IPS DF 19.7 (cell line): Measurements from ENCODE around the gene HACD3.
"Not testable (repeated sequence)": the region's sequence is repeated elsewhere in the genome, so short reads cannot be mapped to it uniquely, and the experiment has no call there.

Source experiments
- DNase-seq: peaks from one replicate; pipeline ENCODE4 v3.0.0-alpha.2; 2013; ENCODE audit warnings: low read depth, low spot score

The HACD3 gene

DNA sequence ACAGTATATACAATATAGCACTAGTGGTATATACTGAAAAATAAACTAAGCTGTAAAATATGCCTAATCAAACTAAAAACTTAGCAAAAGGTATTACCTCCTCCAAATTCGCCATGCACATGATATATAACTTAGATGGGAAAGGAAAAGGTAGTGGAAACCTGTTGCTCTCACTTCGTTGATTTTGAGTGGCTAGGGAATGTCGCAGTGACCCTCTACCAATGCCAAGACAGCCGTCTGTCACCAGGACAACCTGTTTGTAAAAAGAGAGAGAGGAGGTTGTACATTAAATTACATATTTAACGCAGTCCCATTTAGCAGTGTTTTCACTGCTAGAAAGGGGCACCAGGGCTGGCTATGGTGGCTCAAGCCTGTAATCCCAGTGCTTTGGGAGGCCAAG lies 69.4 kb downstream of the HACD3 start:
- DNase-seq, result no peak

DNA sequence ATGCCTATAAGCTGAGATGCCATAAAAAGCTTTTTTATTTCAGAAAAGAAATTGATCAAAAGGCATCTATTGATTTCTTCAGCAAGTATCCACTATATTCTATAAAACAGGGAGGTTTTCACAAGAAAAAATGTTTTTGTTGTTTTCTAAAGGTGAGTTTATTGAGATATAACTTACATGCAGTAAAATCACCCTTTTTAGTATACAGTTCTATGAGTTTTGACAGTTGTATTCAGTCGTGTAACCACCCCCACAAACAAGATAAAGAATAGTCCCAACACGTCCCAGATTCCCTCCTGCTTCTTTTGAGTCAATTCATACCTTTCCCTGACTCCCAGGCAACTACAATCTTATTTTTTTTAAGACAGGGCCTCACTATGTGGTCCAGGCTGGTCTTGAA lies 72.9 kb downstream of the HACD3 start:
- DNase-seq, result no peak

DNA sequence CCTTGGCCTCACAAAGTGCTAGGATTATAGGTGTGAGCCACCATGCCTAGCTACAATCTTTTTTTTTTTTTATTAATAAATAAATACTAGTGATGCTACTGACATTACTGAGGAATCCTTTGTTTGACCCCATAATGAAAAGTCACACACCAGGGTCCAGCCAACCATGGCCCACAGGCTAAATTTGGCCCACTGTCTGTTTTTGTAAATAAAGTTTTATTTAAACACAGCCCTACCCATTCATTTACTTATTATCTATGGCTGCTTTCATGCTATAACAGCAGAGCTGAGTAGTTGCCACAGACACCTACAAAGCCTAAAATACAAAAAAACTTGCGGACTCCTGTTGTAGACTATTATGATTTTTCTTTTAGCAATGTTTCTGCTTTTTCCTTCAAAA lies 73.3 kb downstream of the HACD3 start:
- no peak for DNase-seq

DNA sequence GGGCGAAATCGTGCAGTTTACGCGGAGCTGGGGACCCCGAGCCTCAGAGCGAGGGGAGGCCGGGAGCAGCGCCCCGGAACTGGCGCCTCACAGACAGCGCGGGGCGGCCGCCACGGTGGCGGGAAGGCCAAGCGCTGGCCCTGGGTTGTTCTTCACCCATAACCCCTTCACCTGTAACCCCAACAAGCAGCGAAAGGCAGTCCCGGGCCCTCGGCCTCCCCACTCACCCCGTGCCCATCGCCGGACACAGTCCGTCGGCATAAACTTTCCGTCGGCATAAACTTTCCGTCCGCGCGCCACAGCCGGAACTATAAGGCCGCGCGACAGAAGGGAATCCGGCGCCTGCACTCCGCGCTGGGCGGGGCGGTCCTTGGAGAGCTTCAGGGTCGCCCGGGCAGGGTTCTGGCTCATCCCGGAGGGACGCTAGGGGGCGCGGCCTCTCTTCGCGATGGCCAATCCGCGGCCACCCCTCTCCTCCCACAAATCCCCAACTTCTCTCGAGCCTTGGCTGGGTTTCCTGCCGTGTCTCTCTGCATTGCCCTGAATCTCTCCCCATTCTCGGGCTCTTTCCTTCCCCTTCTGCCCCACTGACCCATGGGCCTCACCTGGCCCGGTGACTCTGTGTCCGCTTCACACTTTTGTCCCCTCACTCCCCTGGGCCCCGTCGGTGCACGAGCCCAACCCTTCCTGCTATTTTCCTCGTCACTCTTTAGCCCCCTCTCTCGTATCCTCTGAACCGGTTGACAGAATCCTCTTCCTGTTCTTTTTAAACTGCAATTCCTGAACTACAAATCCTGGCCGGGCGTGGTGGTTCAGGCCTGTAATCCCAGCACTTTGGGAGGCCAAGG lies 80.8 kb downstream of the HACD3 start, which contains the start of gene INTS14:
Gene INTS14, minus strand, starts transcription at position 261 of the 848 bp plus-strand sequence. CDS start 3,751 bp downstream, outside the sequence.
- peak; percentile 78 for DNase-seq

DNA sequence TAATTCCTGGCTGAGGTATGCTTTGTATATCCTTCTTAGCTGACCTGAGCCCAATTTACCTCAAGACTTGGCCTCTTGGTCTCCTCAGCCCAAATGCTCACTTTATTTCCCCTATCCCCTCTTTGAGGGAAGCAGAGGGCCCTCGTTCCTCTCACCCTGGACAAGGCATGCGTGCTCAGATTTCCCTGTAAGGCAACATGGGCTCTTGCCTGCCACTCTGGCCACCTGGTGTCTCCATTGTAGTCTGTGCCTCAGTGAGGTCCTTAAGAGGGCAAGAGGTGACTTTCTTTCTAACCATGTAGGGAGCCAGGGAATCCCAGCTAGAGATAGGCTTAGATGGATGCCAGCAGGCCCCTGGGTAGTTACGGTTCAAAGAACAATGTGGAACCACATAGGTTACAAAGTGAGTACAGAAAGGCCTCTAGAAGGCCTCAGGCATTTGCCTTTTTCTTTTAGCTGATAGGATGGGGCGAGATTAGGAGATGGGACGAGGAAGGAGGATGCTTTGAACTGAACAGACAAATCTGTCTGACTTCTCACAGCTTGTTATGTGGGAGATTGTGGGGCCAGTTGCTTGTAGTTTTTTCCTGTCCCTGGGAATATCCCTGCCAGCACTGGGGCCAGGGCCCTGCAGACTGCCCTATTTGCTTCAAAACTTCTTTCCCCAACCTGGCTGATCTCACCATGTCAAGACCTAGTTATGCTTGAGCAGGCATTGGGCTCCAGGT lies 81.8 kb downstream of the HACD3 start:
- no peak for DNase-seq

DNA sequence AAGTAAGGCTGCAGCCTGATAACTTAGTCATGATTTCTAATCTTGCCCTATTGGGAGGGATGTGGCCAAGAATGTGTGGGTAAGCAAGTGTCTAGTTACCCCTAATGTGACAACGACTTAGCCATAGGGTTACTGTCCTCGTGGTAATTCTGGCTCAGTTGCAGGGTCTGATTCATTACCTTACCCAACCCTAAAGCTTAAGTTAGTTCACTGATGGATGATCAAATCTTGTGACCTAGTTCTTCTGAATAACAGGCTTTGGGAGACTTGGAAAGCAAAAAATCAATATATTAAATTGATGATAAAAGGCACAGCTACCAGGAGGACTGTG lies 82.3 kb downstream of the HACD3 start:
- DNase-seq, result no peak

DNA sequence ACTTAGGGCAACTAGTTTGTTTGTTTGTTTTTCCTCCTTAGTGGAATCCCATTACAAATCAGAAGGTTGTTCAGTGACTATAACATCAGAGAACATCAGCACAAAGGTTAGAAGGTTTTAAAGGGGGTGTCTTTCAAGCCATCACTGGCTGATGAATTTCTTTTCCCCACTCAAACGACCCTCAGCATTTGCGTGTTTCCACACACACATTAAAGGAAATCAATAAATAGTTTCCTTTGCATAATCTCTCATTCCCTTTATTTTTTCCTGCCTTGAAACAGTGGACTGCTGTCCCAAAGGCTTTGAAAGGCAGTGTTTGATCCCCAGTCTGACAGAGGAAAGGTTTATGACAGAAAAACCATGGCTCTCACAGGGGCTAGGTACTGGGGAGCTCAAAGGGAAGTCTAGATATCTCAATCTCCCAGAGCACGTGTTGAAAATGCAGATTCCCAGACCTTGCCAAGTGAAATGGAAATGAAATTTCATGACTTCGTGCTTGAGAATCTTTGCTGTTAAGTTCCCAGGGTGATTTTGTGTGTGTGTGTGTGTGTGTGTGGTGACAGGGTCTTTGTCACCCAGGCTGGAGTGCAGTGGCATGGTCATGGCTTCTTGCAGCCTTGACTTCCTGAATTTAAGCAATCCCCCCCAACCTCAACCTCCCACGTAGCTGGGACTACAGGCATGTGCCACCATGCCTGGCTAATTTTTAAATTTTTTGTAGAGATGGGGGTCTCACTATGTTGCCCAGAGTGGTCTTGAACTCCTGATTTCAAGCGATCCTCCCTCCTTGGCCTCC lies 82.9 kb downstream of the HACD3 start:
- no peak for DNase-seq

DNA sequence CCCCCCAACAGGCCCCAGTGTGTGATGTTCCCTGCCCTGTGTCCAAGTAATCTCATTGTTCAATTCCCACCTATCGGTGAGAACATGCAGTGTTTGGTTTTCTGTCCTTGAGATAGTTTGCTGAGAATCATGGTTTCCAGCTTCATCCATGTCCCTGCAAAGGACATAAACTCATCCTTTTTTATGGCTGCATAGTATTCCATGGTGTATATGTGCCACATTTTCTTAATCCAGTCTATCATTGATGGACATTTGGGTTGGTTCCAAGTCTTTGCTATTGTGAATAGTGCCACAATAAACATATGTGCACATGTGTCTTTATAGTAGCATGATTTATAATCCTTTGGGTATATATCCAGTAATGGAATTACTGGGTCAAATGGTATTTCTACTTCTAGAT lies 85.6 kb downstream of the HACD3 start:
- not testable (repeated sequence) for DNase-seq

DNA sequence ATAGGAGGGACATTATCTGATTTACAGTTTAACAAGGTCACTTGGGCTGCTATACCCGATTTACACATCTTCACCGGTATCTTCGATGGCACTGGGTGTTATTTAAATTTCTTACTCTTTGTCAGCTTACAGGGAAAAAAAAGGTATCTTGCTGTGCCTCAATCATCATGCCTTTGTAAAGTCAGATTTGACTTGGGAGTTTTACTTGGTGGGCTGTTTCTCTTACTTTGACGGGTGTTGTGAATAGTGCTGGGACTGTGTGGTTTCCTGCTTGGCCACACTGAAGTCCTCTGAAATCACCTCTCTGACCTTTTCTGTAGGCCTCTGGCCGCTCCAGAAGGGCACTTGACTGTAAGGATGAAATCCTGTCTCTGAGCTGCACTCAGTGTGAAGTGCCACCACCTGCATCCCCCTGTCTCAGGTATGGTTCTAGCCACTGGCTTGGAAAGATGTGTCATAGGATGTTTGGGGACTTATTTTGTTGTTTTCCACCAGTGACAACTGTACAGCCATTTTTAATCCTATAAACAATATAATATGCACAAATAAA lies 88.4 kb downstream of the HACD3 start:
- DNase-seq, result no peak

DNA sequence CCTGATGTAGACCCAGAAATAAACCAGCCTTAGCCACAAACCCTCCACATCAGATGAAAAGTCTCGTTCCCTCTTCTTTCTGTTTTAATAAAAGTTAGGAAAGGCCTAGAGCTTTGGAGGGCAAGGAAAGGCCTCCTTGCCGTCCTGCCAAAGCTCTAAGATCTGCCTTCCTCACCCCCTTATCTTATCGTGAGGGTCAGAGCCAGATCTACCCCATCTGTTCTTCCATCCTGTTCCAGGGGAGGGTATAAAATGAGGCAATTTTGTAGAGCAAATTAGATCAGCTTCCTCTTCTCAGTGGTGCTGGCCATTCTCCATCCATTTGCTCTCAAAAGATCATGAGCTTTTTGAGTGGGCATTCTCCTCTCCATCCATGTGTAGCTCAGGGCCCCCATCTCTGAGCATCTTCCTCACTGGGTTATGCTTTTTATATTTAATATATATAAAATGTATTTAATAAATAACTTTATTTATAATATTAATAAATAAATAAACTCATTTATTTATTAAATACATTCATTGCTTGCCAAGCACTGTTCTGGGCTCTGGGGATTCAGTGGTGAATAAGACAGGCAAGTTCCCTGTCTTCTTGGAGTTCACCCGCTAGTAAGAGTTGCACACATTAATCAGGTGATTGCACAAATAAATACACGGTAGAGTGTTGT lies 89.5 kb downstream of the HACD3 start:
- DNase-seq, result no peak

DNA sequence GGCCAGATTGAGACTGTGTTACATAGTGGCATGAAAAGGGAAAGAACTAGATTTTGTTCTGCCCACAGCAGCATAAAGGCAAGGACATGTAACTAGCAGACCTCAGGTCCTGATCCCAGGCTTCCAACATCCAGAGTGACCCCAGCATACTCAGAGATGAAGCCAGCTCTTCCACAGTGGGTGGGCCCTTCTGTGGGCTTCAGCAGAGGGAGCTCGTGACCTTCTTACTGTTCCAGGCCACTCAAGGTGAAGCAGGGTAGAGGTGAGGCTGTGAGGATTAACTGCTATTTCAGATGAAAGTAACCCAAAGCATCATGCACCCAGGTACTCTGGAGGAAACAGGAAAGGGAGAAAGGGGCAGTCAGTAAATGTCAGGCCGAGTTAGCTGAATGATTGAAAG lies 90.6 kb downstream of the HACD3 start:
- DNase-seq, result no peak

DNA sequence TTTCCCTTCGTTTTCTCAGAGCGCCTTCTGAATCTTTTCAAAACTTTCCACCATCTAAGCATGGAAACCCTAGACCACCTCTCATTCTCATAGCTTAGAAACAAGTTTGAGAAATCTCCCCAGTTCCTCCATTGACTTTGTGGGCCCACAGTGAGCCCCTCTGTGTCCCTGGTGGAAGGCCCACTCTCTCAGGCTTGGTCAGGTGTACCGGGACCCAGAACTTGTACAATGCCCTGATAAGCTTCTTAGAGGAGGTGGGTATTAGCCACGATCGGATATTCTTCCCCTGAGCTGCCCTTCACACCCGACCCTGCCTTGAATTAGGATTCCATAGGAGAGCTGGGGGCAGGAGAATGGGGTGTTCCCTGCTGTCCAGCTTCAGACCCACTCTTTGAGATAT lies 91.4 kb downstream of the HACD3 start, which contains the start of gene SLC24A1:
Gene SLC24A1, plus strand, starts transcription at position 301 of the 400 bp plus-strand sequence. CDS start 2,143 bp downstream, outside the sequence.
- no peak for DNase-seq

DNA sequence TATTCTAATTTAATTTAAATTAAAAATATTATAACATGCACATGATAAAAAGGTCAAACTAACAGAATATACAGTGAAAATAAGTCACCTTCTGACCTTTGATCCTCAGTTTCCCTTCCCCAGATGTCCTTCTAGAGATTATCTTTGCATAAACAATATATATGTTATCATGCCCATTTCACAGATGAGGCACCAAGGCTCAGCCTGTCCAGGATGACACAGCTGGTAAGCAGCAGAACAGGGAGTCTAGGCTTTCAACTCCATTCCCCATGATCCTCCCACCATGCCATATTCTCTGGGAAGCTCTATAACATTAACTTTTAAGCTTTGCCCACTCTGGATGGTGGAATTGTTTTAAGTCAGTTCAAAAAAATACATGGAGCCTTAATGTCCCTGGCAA lies 92.8 kb downstream of the HACD3 start:
- DNase-seq, result no peak

DNA sequence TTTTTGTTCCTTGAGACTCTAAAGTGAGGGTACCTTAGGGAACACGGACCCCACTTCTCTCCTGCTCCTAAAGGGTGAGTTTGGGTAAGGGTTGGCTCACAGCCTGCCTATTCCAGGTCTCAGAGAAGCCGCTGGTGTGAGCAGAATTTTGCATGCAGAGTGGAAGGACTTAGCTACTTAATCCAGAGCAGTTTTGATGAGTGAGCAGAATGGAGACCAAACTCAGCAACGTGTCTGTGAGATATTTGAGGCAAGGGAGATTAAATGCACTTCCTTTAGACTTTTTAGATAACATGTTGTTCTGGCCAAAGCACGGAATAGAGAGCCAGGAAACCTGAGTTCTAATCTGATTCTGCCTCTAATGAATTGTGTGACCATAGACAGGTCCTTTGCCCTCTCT lies 96.6 kb downstream of the HACD3 start:
- DNase-seq, result no peak
